Measurements from ENCODE around the gene ZCWPW1.

DNA sequence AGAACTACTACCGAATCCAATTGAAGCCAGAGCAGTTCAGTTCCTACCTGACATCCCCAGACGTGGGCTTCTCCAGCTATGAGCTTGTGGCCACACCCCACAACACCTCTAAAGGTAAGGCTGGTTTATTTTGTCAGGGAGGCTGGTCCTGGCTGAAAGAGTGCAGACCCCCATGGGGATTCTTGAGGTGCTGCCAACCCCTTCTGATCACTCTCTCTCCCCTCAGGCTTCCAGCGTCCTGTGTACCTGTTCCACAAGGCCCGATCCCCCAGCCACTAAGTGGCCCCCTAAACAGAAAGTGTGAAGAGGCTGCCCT, 4.7 kb upstream of the ZCWPW1 start:
- TF ChIP-seq, protein P1, sequence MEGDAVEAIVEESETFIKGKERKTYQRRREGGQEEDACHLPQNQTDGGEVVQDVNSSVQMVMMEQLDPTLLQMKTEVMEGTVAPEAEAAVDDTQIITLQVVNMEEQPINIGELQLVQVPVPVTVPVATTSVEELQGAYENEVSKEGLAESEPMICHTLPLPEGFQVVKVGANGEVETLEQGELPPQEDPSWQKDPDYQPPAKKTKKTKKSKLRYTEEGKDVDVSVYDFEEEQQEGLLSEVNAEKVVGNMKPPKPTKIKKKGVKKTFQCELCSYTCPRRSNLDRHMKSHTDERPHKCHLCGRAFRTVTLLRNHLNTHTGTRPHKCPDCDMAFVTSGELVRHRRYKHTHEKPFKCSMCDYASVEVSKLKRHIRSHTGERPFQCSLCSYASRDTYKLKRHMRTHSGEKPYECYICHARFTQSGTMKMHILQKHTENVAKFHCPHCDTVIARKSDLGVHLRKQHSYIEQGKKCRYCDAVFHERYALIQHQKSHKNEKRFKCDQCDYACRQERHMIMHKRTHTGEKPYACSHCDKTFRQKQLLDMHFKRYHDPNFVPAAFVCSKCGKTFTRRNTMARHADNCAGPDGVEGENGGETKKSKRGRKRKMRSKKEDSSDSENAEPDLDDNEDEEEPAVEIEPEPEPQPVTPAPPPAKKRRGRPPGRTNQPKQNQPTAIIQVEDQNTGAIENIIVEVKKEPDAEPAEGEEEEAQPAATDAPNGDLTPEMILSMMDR (IDR thresholded peaks at IDR 0.05; ENCODE audit: insufficient read depth, low read length, poor library complexity, severe bottlenecking): no peak
- TF ChIP-seq EZH2phosphoT487 (conservative IDR thresholded peaks at IDR 0.05; ENCODE audit: low read length): no peak
